NCI-H128 (cell line): Measurements from ENCODE around the gene TOX2.

Experiments used
- DNase-seq: peaks from one replicate; lab custom pipeline; 2025; ENCODE audit not compliant: unreplicated experiment; lab: John Stamatoyannopoulos, UW

The TOX2 gene

GRCh38 chr20:43938932-43939761, 24.5 kb downstream of the TOX2 start:
- DNase-seq: no peak

- no peak for DNase-seq
These were observed 25.1 kb downstream of the TOX2 start for GRCh38 chr20:43939762-43940121.

GRCh38 chr20:43940518-43941225, 26.0 kb downstream of the TOX2 start:
- DNase-seq: no peak

DNA sequence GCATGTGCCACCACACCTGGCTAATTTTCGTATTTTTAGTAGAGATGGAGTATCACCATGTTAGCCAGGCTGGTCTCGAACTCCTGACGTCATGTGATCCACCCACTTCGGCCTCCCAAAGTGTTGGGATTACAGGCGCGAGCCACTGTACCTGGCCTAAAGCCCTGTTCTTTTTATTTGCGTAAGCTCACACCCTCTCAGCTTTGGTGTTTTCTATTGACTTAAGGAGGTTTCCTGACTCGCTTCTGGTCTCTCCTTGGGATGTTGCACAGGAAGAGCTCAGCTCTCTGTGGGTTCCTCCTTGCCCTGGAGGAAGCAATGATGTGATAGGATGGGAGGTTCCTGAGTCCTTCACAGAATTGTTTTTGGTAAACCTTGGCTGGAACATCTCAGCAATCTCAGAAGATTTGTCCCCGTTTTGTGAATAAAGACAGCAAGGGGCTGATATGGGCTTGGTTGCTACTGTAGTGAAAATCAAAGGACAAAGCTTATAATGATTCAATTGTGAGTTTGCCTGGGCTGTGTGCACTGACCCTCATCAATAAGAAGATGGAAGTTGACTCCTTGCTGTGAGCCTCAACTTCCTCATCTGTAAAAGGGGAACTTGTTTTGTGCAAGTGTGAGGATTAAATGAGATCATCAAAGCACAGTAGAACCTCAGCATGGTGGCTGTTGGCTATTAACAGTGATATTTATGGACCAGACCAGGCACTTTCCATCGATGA, 27.0 kb downstream of the TOX2 start:
- no peak for DNase-seq

DNA sequence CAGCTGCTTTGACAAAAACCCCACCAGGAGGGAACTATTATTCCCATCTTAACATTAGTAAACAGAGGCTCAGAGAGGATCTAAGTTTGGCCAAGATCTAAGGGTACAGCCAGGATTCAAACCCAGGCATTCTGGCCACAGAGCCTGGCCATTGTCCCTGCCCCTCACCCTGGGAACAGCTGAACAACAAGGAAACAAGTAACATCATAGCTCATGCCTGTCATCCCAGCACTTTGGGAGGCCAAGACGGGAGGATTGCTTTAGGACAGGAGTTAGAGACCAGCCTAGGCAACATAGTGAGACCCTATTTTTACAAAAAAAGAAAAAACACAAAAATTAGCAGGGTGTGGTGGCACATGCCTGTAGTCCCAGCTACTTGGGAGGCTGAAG, 27.5 kb downstream of the TOX2 start:
- no peak for DNase-seq

DNA sequence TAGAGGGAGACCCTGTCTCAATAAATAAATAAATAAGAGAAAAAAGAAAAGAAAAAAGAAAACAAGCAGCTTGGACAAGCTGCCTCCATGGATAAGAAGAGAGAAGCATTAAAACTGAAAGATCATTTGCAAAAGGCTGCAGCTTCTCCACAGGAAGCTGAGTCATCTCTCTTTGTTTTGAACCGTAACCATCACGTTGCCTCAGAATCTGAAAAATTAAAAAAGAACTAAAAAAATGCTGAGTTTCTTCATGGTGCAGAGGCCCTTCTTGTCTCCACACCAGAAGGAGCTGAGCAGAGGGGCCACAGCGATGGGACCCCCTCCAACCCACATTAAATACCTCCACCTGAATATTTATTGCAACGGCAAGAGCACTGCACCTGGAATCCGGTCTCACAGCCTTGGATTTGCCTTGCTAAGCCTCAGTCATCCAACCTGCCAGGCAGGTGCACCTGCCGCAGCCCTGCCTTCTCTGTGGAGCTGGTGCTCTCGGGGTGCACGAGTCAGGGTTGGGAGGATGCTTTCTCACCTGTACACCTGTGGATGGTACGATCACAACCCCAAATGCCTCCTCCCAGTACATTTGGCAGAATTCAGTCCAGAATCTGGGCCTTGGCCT, 28.1 kb downstream of the TOX2 start:
- DNase-seq: no peak

GRCh38 chr20:43943725-43944124, 29.1 kb downstream of the TOX2 start:
- no peak for DNase-seq

- no peak for DNase-seq
These were observed 30.1 kb downstream of the TOX2 start for GRCh38 chr20:43944653-43945235.

DNA sequence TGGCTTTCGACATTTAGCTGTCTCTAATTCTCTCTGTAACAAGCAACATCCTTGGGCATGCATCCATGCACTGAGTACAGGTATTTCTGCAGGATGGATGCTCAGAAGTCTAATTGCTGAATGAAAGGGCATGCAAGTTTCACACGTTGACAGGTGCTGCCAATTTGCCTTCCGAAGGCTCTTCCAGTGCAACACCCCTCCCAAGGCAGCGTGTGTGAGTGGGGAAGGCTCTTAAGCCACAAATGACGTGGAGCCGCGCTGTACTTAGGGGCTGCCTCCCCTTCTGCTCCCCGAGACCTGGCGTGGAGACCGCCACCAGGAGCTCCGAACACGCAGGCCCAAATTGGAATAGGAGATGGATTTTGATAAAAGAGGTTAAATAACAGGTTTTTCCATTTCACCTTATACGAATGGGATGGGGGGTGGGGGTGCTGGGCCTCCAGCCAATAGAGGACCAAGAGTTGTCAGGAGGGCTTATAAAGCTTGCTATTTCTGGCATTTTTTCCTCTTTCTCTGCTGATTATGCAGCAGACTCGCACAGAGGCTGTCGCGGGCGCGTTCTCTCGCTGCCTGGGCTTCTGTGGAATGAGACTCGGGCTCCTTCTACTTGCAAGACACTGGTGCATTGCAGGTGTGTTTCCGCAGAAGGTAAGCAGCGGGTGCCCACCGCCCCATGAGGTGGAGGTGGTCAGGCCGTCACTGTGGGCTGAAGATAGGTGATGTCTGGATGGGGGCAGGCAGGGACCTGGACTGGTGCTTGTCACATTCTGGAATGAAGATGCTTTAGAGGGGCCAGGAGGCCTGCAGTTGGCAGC, 30.9 kb downstream of the TOX2 start:
- DNase-seq: no peak

DNA sequence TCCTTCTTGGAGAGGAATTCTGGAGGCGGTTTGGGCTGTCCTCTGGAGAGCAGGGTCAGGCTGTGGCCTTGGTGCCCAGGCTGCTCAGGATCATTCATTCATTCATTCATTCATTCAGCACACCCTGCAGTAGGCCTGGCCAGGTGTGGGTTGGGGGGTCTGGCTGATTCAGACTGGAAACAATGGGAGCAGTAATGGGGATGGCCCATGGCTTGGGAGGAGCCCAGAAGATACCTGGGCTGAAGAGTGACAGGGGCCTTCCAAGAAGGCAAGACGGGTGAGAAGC, 31.5 kb downstream of the TOX2 start:
- DNase-seq: no peak

DNA sequence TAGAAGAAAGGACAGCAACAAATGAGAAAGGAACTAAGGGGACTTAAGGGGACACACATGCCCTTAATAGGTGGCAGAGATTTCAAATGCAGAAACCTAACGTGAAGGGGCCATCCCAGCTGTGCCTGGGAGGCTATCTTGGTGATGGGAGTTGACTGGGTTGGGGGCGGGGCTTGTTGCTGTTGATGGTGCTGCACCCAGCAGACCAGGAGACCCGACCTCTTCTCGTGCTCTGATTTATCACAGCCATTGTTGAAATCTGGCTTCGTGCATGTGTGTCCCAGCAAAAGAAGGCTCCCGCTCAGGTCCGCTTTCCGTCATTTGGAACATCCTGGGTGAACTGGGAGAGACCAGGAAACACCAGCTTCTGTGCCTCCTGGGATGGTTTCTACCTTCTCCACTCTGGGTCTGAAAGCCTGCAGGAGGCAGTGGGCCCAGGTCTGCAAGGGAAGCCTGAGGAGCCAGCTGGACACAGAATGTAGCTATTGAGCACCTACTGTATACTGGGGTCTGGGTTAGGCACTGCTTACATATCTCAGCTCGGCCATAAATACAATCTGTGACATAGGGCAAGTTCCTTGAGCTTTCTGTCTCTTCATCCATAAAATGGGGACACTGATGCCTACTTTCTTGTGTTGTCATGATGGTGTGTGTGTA, 32.1 kb downstream of the TOX2 start:
- no peak for DNase-seq

- DNase-seq: no peak
These were observed 32.7 kb downstream of the TOX2 start for GRCh38 chr20:43947316-43947710.

GRCh38 chr20:43948455-43948854, 33.8 kb downstream of the TOX2 start:
- no peak for DNase-seq

GRCh38 chr20:43949248-43949647, 34.6 kb downstream of the TOX2 start:
- DNase-seq: no peak

- DNase-seq: no peak
These were observed 35.3 kb downstream of the TOX2 start for GRCh38 chr20:43949741-43950618.

GRCh38 chr20:43953919-43954592, 39.4 kb downstream of the TOX2 start:
- no peak for DNase-seq

- DNase-seq: no peak
These were observed 40.0 kb downstream of the TOX2 start for GRCh38 chr20:43954704-43955061.

DNA sequence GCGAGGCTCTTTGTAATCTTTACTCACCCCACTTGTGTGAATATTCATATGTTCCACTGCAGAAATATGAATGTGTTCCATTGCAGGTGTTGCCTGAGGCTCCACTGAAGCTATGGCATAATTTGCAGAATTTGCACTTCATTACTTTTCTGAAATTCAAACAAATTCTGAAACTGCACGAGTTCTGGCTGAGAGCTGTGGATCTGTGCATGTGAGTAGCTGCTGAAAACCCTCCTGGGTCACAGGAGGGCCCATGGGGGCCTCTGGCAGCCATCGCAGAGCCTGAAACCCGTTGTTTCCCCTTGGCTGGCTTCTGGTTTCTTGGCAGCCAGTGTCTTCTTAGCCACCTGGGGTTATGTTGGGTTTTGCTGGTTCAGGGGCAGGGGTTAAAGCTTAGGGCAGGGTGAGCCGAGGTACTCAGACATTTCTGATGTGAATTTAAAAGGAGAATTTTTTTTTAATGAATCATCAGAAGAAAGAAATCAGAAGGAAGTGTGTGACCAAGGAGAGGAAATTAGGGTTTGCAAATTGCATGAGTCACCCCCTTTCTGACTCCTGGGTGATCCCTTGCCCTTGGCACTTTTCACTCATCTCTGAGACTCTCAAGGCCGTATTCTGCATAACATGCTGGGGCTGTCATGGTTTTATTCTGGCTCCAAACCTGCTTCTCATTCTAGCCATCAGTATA, 40.6 kb downstream of the TOX2 start:
- DNase-seq: no peak
